ENCODE data around the gene SAMD1.

Gene SAMD1

DNA sequence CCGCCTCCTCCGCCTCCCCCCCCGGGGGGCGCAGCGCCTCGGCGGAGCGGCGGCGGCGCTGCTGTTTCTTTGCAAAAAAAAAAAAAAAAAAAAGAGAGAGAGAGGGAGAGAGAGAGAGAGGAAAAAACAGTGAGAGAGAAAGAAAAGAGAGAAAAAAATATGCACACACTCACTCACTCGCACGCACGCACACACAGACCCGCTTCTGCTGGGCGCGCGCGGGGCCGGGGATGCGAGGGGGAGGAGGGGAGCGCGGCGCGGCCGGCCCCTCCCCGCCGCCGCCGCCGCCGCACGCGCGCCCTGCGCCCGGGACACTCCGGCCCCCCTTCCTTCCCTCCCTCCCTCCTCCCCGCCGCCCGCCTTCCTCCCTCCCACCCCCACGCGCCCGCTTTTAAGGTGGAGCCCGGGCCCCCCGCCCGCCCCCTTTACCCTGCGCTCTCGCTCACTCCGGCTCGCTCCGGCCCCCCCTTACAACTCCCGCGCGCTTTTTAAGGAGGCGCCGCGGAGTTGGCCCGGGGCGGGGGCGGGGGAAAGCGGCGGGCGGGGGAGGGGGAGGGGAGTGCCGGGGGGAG lies at the start of gene SAMD1:
Gene SAMD1 (minus strand): TSS at position 243 of the 572 bp plus-strand sequence.
- Mint-ChIP-seq H3K4me3 (peak within 1 kb of the TSS; percentile 96 to 98), H3K4me1 (peaks cover 12 to 22% of the 10 kb centered on the region in 2 donors), H3K36me3 (peaks cover 25 to 35% of the 10 kb centered on the region in 2 donors), H3K9me3 (peaks cover 0 to 2% of the 10 kb centered on the region in 2 donors), H3K27ac (peak within 1 kb of the TSS; percentile 98), H3K27me3 (no peaks in the 10 kb centered on the region)
- ATAC-seq (replicated peaks) = peak; percentile 50 to 59
- DNase-seq = no peak

- peaks cover 6 to 12% of the 10 kb centered on the region in 2 donors for H3K36me3 Mint-ChIP-seq
- H3K27me3 Mint-ChIP-seq = no peaks in the 10 kb centered on the region
- H3K4me1 Mint-ChIP-seq = peaks cover 18 to 25% of the 10 kb centered on the region in 2 donors
- no peak overlapping the region for H3K27ac Mint-ChIP-seq
- H3K4me3 Mint-ChIP-seq = no peak overlapping the region
- H3K9me3 Mint-ChIP-seq = no peaks in the 10 kb centered on the region
- ATAC-seq (replicated peaks) (no peak), DNase-seq (no peak)
These were observed 49.4 kb upstream of the SAMD1 start for GRCh38 chr19:14139944-14140343.

DNA sequence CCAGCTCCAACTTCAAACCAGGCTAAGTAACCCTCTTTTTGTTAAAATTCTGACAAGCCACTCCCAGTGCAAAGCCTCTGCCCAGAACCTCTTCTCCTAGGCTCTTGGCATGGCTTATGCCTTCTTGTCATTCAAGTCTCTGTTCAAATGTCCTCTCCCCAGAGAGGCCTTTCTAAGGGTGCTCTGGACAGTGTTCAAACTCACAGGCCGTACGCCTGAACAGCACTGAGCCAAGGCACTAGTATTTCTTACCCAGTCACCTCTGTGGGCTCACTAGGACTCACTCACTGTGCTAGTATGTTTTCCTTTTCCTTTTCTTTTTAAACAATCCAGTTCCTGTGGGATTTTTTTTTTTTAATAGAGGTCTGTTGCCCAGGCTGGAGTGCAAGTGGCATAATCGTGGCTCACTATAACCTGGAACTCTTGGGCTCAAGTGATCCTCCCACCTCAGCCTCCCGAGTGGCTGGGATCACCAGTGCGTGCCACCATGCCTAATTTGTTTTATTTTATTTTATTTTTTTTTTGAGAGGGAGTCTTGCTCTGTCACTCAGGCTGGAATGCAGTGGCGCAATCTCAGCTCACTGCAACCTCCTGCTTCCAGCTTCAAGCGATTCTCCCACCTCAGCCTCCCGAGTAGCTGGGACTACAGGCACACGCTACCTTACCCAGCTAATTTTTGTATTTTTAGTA lies 48.2 kb upstream of the SAMD1 start:
- ATAC-seq (replicated peaks) = no peak
- H3K9me3 Mint-ChIP-seq = no peaks in the 10 kb centered on the region
- no peak for DNase-seq
- H3K4me1 Mint-ChIP-seq = peaks cover 18 to 30% of the 10 kb centered on the region in 2 donors
- peaks cover 6 to 12% of the 10 kb centered on the region in 2 donors for H3K36me3 Mint-ChIP-seq
- peak overlapping the region; percentile 76 for H3K27ac Mint-ChIP-seq
- H3K4me3 Mint-ChIP-seq = peak overlapping the region; percentile 58 to 62
- H3K27me3 Mint-ChIP-seq = no peaks in the 10 kb centered on the region

DNA sequence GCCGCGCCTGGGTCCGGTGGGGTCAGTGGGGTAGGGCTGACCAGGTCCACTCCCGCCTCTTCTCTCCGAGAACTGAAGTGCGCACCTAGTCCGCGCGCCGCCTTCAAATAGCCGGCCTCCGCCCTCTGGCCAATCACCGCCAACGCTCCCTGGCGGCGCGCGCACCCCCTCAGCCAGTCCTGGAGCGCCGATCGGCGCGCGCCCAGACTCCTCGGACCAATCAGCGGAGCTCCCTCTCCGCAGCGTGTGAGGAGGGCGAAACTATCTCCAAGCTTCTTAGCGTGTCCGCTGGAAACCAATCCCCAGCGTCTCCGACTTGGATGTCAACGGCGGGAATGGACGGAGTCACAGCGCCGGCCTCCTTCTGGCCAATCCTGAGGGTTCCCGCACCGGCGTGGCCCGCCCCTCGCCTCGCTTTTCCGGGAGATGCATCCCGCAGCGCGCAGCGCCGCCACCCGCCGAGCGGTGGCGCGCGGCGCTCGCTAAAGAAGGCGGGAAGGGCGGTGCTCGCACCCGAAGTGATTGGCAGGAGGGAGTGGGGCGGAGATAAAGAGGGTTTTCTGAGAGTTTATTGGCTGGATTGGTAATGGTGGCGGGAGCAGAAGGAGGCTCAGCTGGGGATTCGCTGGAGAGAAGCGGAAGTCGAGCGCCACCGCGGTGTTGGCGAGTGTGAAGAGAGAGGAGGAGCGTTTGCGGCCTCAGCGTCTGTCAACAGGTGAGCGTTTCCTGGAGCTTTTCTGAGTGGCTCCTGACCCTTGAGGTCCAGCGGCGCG lies 46.1 kb upstream of the SAMD1 start, which contains the start of gene ASF1B:
Gene ASF1B (minus strand): TSS at position 81 of the 773 bp plus-strand sequence. CDS start 133 bp downstream, outside the sequence.
- H3K27me3 Mint-ChIP-seq = no peaks in the 10 kb centered on the region
- H3K27ac Mint-ChIP-seq = peak within 1 kb of the TSS; percentile 92
- ATAC-seq (replicated peaks) (peak; percentile 84 to 88), DNase-seq (peak; percentile 99)
- H3K36me3 Mint-ChIP-seq = peaks cover 6 to 12% of the 10 kb centered on the region in 2 donors
- H3K4me3 Mint-ChIP-seq = peak within 1 kb of the TSS; percentile 77 to 86
- H3K9me3 Mint-ChIP-seq = no peaks in the 10 kb centered on the region
- H3K4me1 Mint-ChIP-seq = peaks cover 18 to 30% of the 10 kb centered on the region in 2 donors

- DNase-seq (no peak), ATAC-seq (replicated peaks) (peak; percentile 0 to 3)
- Mint-ChIP-seq H3K9me3 (no peaks in the 10 kb centered on the region), H3K36me3 (peaks cover 6 to 12% of the 10 kb centered on the region in 2 donors), H3K27ac (peak overlapping the region; percentile 92), H3K4me3 (peak overlapping the region; percentile 77 to 86), H3K27me3 (no peaks in the 10 kb centered on the region), H3K4me1 (peaks cover 18 to 30% of the 10 kb centered on the region in 2 donors)
These were observed 45.5 kb upstream of the SAMD1 start for GRCh38 chr19:14135985-14136508.

- Mint-ChIP-seq H3K36me3 (peaks cover 6 to 12% of the 10 kb centered on the region in 2 donors), H3K4me3 (peak overlapping the region; percentile 77 to 86), H3K27ac (peak overlapping the region; percentile 92), H3K4me1 (peaks cover 18 to 30% of the 10 kb centered on the region in 2 donors), H3K27me3 (no peaks in the 10 kb centered on the region), H3K9me3 (no peaks in the 10 kb centered on the region)
- ATAC-seq (replicated peaks) = no peak
- no peak for DNase-seq
These were observed 44.8 kb upstream of the SAMD1 start for GRCh38 chr19:14135355-14135754.

DNA sequence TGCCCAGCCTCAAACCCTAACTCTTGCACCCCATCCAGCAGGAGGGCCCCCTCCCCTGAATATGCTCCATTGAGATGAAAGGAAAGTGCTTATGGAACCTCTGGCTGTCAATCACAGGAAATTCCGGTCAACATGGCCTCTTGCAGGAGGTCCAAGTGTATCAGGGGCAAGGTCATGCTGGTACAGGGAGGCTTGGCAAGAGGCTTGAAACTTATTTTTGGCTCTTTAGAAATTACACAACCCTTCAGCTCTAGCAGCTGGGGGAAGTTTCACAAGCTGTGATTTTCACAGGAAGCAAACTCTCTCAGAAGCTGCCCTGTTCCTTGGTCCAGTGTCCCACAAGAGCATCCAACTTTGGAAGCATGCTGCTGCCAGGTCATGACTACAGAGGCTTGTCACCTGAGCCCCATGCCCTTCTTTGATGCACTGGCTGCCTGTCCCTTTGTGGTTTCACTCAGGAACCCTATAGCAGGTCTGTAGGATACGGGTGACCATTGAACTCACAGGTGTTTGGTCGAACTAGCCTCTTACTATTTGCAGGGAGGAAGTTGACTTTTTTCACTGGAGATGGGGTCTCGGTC lies 37.5 kb upstream of the SAMD1 start:
- peak in 1 of 2 donors; percentile 16 for ATAC-seq (replicated peaks)
- Mint-ChIP-seq H3K27me3 (no peaks in the 10 kb centered on the region), H3K36me3 (no peaks in the 10 kb centered on the region), H3K4me3 (no peak overlapping the region), H3K4me1 (peaks cover 2 to 5% of the 10 kb centered on the region in 2 donors), H3K27ac (peak overlapping the region; percentile 25), H3K9me3 (no peaks in the 10 kb centered on the region)
- DNase-seq = no peak

DNA sequence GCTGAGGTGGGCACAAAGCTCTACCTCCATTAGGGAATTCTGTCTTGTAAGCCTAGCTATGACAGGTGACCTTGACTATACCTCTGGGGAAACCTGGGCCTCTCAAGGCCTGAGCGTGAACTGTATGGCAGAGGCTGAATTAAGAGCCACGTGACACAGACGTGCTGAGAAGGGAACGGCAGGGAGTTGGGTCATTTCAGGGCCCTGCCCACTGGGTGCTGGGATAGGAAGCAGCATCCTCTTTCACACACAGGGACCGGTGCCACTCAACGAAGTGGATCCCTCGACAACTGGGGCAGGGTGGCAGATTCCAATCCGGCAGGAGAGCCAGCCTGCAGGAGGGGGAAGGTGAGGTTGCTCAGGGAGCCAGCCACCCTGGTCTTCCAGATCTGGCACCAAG lies 36.6 kb upstream of the SAMD1 start:
- DNase-seq (no peak), ATAC-seq (replicated peaks) (no peak)
- Mint-ChIP-seq H3K27ac (no peak overlapping the region), H3K9me3 (no peaks in the 10 kb centered on the region), H3K4me1 (peaks cover 2 to 5% of the 10 kb centered on the region in 2 donors), H3K4me3 (no peak overlapping the region), H3K36me3 (no peaks in the 10 kb centered on the region), H3K27me3 (no peaks in the 10 kb centered on the region)

DNA sequence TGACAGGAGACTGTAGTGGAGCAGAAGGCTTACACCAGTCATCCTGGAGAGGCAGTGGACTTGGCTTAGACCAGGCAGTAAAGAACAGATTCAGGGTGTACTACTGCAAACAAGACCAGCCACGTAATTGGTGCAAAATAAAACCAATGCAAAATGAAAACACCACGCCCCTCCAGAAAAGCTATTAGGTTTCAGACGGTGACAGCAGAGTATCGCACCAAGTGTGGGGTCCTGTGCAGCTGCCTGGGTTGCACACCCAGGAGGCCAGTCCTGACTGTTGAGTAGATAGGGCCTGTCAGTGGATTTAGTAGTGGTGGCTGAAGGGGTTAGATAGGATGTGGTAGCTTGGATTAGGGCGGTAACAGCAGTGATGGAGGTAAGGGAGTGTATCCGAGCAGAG lies 32.4 kb upstream of the SAMD1 start:
- peaks cover 9 to 10% of the 10 kb centered on the region in 2 donors for H3K4me1 Mint-ChIP-seq
- no peaks in the 10 kb centered on the region for H3K9me3 Mint-ChIP-seq
- no peak overlapping the region for H3K4me3 Mint-ChIP-seq
- DNase-seq (no peak), ATAC-seq (replicated peaks) (no peak)
- no peaks in the 10 kb centered on the region for H3K36me3 Mint-ChIP-seq
- no peak overlapping the region for H3K27ac Mint-ChIP-seq
- no peaks in the 10 kb centered on the region for H3K27me3 Mint-ChIP-seq

GRCh38 chr19:14120497-14120780 lies 29.9 kb upstream of the SAMD1 start:
- Mint-ChIP-seq H3K27ac (no peak overlapping the region), H3K4me3 (no peak overlapping the region), H3K27me3 (no peaks in the 10 kb centered on the region), H3K4me1 (peaks cover 24 to 27% of the 10 kb centered on the region in 2 donors), H3K9me3 (no peaks in the 10 kb centered on the region), H3K36me3 (peaks cover 0 to 2% of the 10 kb centered on the region in 2 donors)
- DNase-seq = no peak
- no peak for ATAC-seq (replicated peaks)

GRCh38 chr19:14119644-14120496 lies 29.3 kb upstream of the SAMD1 start:
- H3K36me3 Mint-ChIP-seq = peaks cover 0 to 2% of the 10 kb centered on the region in 2 donors
- no peaks in the 10 kb centered on the region for H3K9me3 Mint-ChIP-seq
- no peak overlapping the region for H3K4me3 Mint-ChIP-seq
- peaks cover 25 to 32% of the 10 kb centered on the region in 2 donors for H3K4me1 Mint-ChIP-seq
- H3K27me3 Mint-ChIP-seq = no peaks in the 10 kb centered on the region
- DNase-seq (no peak), ATAC-seq (replicated peaks) (no peak)
- H3K27ac Mint-ChIP-seq = no peak overlapping the region

- Mint-ChIP-seq H3K4me3 (peak overlapping the region; percentile 85 to 98), H3K36me3 (peaks cover 0 to 2% of the 10 kb centered on the region in 2 donors), H3K27me3 (no peaks in the 10 kb centered on the region), H3K9me3 (no peaks in the 10 kb centered on the region), H3K4me1 (peaks cover 29 to 39% of the 10 kb centered on the region in 2 donors), H3K27ac (peak overlapping the region; percentile 96)
- ATAC-seq (replicated peaks) = no peak
- no peak for DNase-seq
These were observed 28.6 kb upstream of the SAMD1 start for GRCh38 chr19:14119146-14119545.

Measured in stimulated activated naive B cell treated with anti-CD40 and anti-IgM and Interleukin-4, amounts not matched to agents 10 μg/mL and 1 μg/mL and 100 μg/mL, for 72 hours (primary cell).